BLaER1 treated with 17β-estradiol and CSF1 and Interleukin-3, amounts not matched to agents 10 nM and 100 nM (cell line): Measurements from ENCODE around the gene ONECUT2.

Source experiments
- H3K27ac ChIP-seq, 11 experiments: shearing (Covaris generic); formaldehyde crosslinking; 2 replicates each; pipeline ENCODE4 v1.8.1; 2022
- H3K27me3 ChIP-seq, 11 experiments: shearing (Covaris generic); formaldehyde crosslinking; 2 replicates each; pipeline ENCODE4 v1.8.1; 2022
- H3K36me3 ChIP-seq, 11 experiments: shearing (Covaris generic); formaldehyde crosslinking; 2 replicates each; pipeline ENCODE4 v1.8.1; 2022
- H3K4me1 ChIP-seq, 10 experiments: shearing (Covaris generic); formaldehyde crosslinking; 2 replicates each; pipeline ENCODE4 v1.8.1; 2022
- H3K4me2 ChIP-seq, 11 experiments: shearing (Covaris generic); formaldehyde crosslinking; 2 replicates each; pipeline ENCODE4 v1.8.1; 2022
- H3K4me3 ChIP-seq, 10 experiments: shearing (Covaris generic); formaldehyde crosslinking; 2 replicates each; pipeline ENCODE4 v1.8.1; 2022
- H3K9ac ChIP-seq, 11 experiments: shearing (Covaris generic); formaldehyde crosslinking; 2 replicates each; pipeline ENCODE4 v1.8.1; 2022
- H3K9me3 ChIP-seq, 11 experiments: shearing (Covaris generic); formaldehyde crosslinking; replicated peaks in 1 of 11; 2 replicates each; pipeline ENCODE4 v1.8.1; 2022
- H4K20me1 ChIP-seq, 11 experiments: shearing (Covaris generic); formaldehyde crosslinking; 2 replicates each; pipeline ENCODE4 v1.8.1; 2022
- Cebpa-rat ChIP-seq, 11 experiments: shearing (Covaris generic); IDR thresholded peaks; 2 replicates each; pipeline ENCODE4 v1.8.1; 2022

Gene ONECUT2

DNA sequence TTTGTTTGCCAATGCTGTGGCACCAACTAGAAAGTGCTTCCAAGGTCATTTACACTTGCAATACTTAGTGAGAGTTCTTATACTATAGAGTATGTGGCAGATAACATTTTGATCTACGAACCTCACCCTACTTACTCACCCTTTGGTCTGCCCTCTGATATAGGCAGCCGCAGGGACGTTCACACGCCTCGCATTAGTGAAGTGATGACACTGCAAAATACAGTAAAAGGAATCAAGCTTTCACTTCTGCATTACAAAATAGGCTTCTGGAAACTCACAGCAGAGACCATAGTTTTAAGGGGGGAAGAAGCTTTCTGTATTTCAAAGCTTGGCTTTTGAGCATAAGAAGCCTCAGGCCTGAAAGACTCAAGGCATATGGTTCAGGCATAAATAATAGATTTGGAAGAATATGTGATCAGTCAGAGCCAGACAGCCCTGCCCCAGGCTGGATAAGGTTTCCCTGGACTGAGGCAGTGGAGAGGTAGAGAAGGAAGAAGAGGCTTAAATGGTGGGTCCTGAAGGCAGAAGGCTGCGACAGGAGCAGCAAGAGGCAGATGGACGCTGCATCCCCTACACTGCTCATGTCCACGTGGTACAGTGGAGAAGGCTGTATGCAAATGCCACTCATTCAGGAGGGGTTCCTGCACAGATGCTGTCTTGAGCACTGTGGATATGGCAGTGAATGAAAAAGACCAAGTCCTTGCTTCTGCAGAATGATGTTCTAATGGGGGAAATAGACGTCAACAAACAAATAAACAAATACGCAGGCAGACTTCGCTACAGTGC, 88.2 kb downstream of the ONECUT2 start:
- no peak for TF ChIP-seq Cebpa-rat (IDR thresholded peaks at IDR 0.05)
- Histone ChIP-seq H3K4me2 (peak overlapping the region in 5 of 11 experiments; percentile 22 to 82 (median 77); a peak in 9 of 22 replicates), H3K27ac (peak overlapping the region in 1 of 11 experiments; percentile 37; a peak in 3 of 22 replicates), H3K4me1 (peaks cover 0 to 33% (median 4%) of the 10 kb centered on the region in 10 experiments; a peak in 8 of 20 replicates), H3K9me3 (peaks cover 0 to 16% (median 8%) of the 10 kb centered on the region in 11 experiments; a peak in 14 of 22 replicates), H3K36me3 (no peaks in the 10 kb centered on the region), H3K27me3 (no peaks in the 10 kb centered on the region), H3K9ac (no peak overlapping the region), H3K4me3 (no peak overlapping the region), H4K20me1 (no peaks in the 10 kb centered on the region)

DNA sequence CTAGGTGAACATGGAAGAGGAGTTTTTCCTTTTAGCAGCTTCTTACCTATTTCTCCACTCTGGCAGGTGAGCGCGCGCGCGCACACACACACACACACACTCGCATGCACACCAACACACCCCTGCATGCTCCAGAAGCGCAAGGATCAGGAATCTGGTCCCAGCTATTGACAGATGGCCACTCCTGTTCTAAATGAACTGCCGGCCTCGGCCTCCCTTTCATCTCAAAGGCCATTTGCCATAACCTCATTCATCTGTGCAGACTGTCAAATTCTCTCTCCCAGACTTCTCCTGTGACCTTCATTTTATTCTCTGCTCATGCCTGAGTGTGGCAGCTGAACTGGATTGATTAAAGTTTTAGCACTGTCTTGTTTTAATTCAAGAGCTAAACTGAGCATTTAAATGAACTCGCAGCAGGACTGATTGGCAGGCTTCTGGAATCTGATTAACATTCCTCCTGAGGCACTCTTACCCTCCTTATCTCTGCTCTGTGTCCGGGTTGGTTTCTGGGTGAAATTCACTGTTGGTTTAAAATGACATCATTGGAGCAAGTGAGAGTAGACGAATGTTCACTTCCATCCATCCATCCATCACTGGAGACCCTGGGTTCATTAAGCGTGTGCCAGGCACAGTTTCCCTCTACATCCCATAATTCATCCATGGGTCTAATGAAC, 92.5 kb downstream of the ONECUT2 start:
- H3K9ac ChIP-seq, result no peak overlapping the region
- no peaks in the 10 kb centered on the region for H3K27me3 ChIP-seq
- no peak for TF ChIP-seq Cebpa-rat (IDR thresholded peaks at IDR 0.05)
- no peak overlapping the region for H3K4me3 ChIP-seq
- H3K4me2 ChIP-seq, result no peak overlapping the region
- peaks cover 0 to 26% (median 4%) of the 10 kb centered on the region in 10 experiments; a peak in 8 of 20 replicates for H3K4me1 ChIP-seq
- H4K20me1 ChIP-seq, result no peaks in the 10 kb centered on the region
- H3K36me3 ChIP-seq, result no peaks in the 10 kb centered on the region
- H3K27ac ChIP-seq, result no peak overlapping the region
- H3K9me3 ChIP-seq, result peaks cover 0 to 16% (median 8%) of the 10 kb centered on the region in 11 experiments; a peak in 14 of 22 replicates

DNA sequence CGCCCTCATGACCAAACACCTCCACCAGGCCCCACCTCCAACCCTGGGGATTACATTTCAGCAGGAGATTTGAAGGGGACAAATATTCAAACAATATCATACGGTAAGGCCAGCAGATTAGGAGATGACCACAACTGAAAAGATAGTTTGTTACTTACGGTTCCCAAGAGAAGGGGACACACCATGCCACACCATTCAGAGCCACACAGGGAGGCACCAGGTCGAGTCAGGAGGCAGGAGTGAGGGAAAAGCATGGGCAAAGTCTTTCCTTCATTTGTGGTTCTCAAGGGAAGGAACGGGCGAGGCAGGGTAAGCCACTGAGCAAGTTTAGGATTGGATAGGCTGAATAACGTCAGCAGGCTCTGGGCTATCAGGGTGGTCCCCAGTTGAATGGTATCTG, 94.0 kb downstream of the ONECUT2 start:
- Histone ChIP-seq H3K9ac (no peak overlapping the region), H3K4me2 (no peak overlapping the region), H3K9me3 (peaks cover 0 to 16% (median 8%) of the 10 kb centered on the region in 11 experiments; a peak in 14 of 22 replicates), H4K20me1 (no peaks in the 10 kb centered on the region), H3K27me3 (no peaks in the 10 kb centered on the region), H3K4me1 (peaks cover 0 to 13% (median 0%) of the 10 kb centered on the region in 10 experiments; a peak in 6 of 20 replicates), H3K4me3 (no peak overlapping the region), H3K27ac (no peak overlapping the region), H3K36me3 (no peaks in the 10 kb centered on the region)
- TF ChIP-seq Cebpa-rat (IDR thresholded peaks at IDR 0.05), result no peak

DNA sequence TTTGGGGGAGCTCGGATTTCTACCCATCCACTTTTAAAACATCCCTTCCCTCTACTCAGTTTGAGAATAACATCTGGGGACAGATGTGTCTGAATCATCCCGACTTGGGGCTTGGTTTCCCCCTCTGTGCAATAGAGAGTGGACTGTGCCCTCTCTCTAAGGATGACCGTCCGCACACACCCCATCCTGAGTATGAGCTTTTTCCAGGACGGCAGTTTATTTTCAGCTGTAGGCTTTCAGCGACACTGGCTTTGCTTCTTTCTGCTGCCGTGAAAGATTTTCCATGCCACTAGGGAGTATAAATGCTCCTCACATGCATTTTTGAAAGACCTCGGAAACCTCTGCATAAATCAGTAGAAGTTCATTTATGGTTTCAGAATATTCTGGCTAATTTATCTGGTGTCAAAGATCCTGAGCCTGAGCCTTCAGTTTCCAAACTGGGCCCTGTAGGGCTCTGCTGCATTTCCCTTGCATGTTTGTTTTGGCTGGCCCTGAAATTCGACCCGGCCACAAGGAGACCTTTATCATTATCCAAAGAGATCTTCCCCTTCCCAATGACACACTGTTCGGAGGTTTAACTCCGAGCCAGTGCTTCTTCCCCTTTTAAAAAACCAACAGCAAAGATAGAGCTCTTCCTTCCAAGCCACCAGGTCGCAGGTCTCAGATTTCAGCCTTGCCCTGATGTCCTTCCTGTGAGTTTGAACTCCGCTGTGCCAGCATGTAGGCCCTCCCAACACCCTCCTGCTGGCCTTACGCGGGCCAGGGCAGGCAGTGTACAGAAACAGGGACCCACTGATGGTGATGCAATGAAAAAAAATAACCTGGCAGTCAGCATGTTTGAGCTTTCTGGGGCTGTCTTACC, 98.1 kb downstream of the ONECUT2 start:
- TF ChIP-seq Cebpa-rat (IDR thresholded peaks at IDR 0.05), result no peak
- Histone ChIP-seq H3K4me1 (no peaks in the 10 kb centered on the region), H4K20me1 (no peaks in the 10 kb centered on the region), H3K9me3 (peaks cover 0 to 4% (median 0%) of the 10 kb centered on the region in 11 experiments; a peak in 1 of 22 replicates), H3K27ac (no peak overlapping the region), H3K9ac (no peak overlapping the region), H3K36me3 (no peaks in the 10 kb centered on the region), H3K4me3 (no peak overlapping the region), H3K4me2 (no peak overlapping the region), H3K27me3 (no peaks in the 10 kb centered on the region)

DNA sequence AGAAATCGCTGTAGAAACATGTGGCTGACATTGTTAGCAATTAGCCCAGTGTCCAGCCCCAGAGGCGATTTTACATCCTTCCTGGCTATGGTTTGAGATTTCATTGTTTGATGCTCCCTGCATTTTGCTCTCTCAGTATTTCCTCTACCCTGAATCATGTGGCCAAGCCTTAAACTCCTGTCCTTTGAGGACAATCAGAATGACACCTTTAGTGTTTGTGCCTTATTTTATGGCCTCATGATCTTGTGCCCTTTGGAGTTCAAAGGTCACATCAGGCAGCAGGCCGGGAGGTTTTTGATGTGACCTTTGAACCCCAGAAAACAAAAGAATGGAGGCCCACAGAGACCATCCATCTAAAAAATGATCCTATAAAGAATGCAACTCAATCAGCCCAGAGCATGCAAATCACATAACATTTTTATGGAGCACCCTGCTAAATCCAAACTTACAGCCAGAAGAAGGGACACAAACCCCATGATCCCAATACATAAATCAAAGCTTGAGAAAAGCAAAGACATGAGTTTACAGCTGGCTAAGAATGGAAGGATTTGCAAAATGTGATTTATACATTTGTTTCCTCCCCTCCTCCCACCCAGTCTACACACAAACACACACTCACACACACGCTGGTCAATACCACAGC, 98.8 kb downstream of the ONECUT2 start:
- no peak overlapping the region for H3K9ac ChIP-seq
- H3K4me1 ChIP-seq, result no peaks in the 10 kb centered on the region
- no peak overlapping the region for H3K27ac ChIP-seq
- H3K36me3 ChIP-seq, result no peaks in the 10 kb centered on the region
- TF ChIP-seq Cebpa-rat (IDR thresholded peaks at IDR 0.05), result no peak
- H3K9me3 ChIP-seq, result peaks cover 0 to 4% (median 0%) of the 10 kb centered on the region in 11 experiments; a peak in 1 of 22 replicates
- H4K20me1 ChIP-seq, result no peaks in the 10 kb centered on the region
- no peaks in the 10 kb centered on the region for H3K27me3 ChIP-seq
- H3K4me2 ChIP-seq, result no peak overlapping the region
- H3K4me3 ChIP-seq, result no peak overlapping the region

DNA sequence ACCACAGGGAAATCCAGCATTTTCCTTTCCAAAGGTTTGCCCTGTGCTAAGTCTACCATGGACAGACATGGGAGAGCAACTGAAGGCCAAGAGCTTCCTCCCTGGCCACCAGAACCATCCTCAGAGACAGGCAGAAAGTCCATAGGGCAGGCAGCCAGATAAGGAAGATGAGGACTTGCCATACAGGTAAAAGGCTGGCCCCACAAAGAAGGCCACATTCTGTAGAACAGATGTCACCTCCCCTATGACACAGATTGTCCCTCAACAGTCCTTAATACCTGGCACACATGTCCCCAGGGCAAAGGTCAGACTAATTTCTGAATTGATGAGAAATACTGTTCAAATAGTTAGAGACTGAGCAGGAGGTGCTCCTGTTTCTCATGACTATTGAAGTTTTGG, 99.3 kb downstream of the ONECUT2 start:
- TF ChIP-seq Cebpa-rat (IDR thresholded peaks at IDR 0.05), result no peak
- Histone ChIP-seq H3K27ac (no peak overlapping the region), H3K4me3 (no peak overlapping the region), H3K4me2 (no peak overlapping the region), H3K9ac (no peak overlapping the region), H4K20me1 (no peaks in the 10 kb centered on the region), H3K27me3 (no peaks in the 10 kb centered on the region), H3K36me3 (no peaks in the 10 kb centered on the region), H3K9me3 (peaks cover 0 to 4% (median 0%) of the 10 kb centered on the region in 11 experiments; a peak in 1 of 22 replicates), H3K4me1 (no peaks in the 10 kb centered on the region)

DNA sequence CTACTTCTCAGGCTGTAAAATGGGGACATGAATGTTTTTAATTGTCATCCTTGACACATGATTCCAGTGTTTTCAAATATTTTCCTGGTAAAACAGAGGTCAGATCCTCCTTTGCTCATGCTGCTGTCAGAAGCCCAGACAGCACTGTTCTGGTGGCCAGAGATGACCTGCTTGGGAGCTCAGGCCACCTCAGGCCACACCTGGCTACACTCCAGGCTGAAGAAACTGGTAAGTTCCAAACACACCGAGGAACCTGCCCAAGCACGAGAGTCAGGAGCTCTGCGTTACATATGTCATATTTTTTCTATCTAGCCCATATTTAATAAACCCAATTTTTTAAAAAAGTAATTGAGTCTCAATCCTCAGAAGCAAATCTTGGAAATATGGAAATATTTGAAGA, 103.4 kb downstream of the ONECUT2 start:
- Histone ChIP-seq H3K4me3 (no peak overlapping the region), H3K9ac (no peak overlapping the region), H3K4me2 (no peak overlapping the region), H3K27me3 (no peaks in the 10 kb centered on the region), H3K27ac (no peak overlapping the region), H3K9me3 (peaks cover 0 to 4% (median 0%) of the 10 kb centered on the region in 11 experiments; a peak in 1 of 22 replicates), H3K4me1 (peaks cover 0 to under 1% (median 0%) of the 10 kb centered on the region in 10 experiments; a peak in 1 of 20 replicates), H4K20me1 (no peaks in the 10 kb centered on the region), H3K36me3 (no peaks in the 10 kb centered on the region)
- no peak for TF ChIP-seq Cebpa-rat (IDR thresholded peaks at IDR 0.05)

DNA sequence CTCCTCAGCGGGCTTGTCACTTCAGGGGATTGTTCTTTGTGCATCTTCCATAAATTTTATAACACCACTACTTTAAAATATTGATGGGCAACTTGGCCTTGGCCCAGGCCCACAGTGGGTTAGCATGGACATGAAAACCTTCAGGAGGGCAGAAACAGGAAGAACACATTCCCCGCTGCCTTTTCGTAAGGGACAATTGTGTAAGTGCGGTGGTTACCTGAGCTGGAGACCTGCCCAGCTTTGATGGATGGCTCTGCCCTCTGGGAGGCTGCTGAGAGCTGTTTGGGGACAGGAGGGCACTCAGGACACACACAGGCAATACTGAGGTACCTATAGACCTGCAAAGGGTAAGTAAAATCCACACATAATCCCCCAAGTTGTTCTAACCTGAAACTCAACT, 104.5 kb downstream of the ONECUT2 start:
- no peak overlapping the region for H3K9ac ChIP-seq
- TF ChIP-seq Cebpa-rat (IDR thresholded peaks at IDR 0.05), result no peak
- no peak overlapping the region for H3K4me2 ChIP-seq
- no peaks in the 10 kb centered on the region for H3K27me3 ChIP-seq
- H4K20me1 ChIP-seq, result no peaks in the 10 kb centered on the region
- H3K36me3 ChIP-seq, result no peaks in the 10 kb centered on the region
- peaks cover under 1 to 11% (median 4%) of the 10 kb centered on the region in 10 experiments; a peak in 16 of 20 replicates for H3K4me1 ChIP-seq
- H3K9me3 ChIP-seq, result peaks cover 0 to 4% (median 0%) of the 10 kb centered on the region in 11 experiments; a peak in 1 of 22 replicates
- no peak overlapping the region for H3K27ac ChIP-seq
- no peak overlapping the region for H3K4me3 ChIP-seq
